Loucy (cell line): ENCODE results near the gene PPDPF.

Experiments
- H2AFZ ChIP-seq: fragments of 200-600 bp; sonication (generic); 2 replicates; pipeline ENCODE4 v1.6.0; 2016; ENCODE audit warnings: antibody characterized with exemption, mild to moderate bottlenecking, low read length, moderate library complexity
- H3F3A ChIP-seq: fragments of 200-600 bp; 2 replicates; pipeline ENCODE4 v1.6.0; 2016; ENCODE audit warnings: antibody characterized with exemption, low read depth, mild to moderate bottlenecking
- H3K27me3 ChIP-seq: fragments of 200-600 bp; sonication (generic); 2 replicates; pipeline ENCODE4 v1.6.1; 2014; ENCODE audit warnings: low read length, mild to moderate bottlenecking; ENCODE audit not compliant: insufficient read depth, poor library complexity, severe bottlenecking
- H3K36me3 ChIP-seq: fragments of 200-600 bp; sonication (generic); 2 replicates; pipeline ENCODE4 v1.6.1; 2016; ENCODE audit warnings: low read length; ENCODE audit not compliant: insufficient read depth
- H3K4me1 ChIP-seq: fragments of 200-600 bp; sonication (generic); 2 replicates; pipeline ENCODE4 v1.5.1; 2014; ENCODE audit warnings: low read length, mild to moderate bottlenecking; ENCODE audit not compliant: insufficient read depth, poor library complexity, severe bottlenecking
- H3K4me2 ChIP-seq: fragments of 200-600 bp; sonication (generic); 2 replicates; pipeline ENCODE4 v1.6.0; 2014; ENCODE audit warnings: antibody characterized with exemption, low read length, low read depth, mild to moderate bottlenecking; ENCODE audit not compliant: poor library complexity, severe bottlenecking
- H3K4me3 ChIP-seq: fragments of 200-600 bp; sonication (generic); 2 replicates; pipeline ENCODE4 v1.5.1; 2014; ENCODE audit warnings: low read length, mild to moderate bottlenecking, mixed read lengths; ENCODE audit not compliant: poor library complexity, severe bottlenecking
- H3K79me2 ChIP-seq: fragments of 200-600 bp; sonication (generic); 2 replicates; pipeline ENCODE4 v1.6.1; 2014; ENCODE audit warnings: low read length; ENCODE audit not compliant: insufficient read depth
- H3K9ac ChIP-seq: fragments of 200-600 bp; sonication (generic); 2 replicates; pipeline ENCODE4 v1.6.0; 2014; ENCODE audit warnings: mild to moderate bottlenecking, low read depth, low read length, moderate library complexity; ENCODE audit not compliant: poor library complexity, severe bottlenecking
- H3K9me2 ChIP-seq: fragments of 200-600 bp; sonication (generic); replicated peaks from 2 replicates; pipeline ENCODE4 v1.6.1; 2016; ENCODE audit warnings: low read depth, low read length, mixed read lengths
- H3K9me3 ChIP-seq: fragments of 200-600 bp; sonication (generic); 2 replicates; pipeline ENCODE4 v1.6.1; 2014; ENCODE audit warnings: mild to moderate bottlenecking, antibody characterized with exemption, low read length, low read depth; ENCODE audit not compliant: insufficient read depth
- H4K20me1 ChIP-seq: fragments of 200-600 bp; sonication (generic); 2 replicates; pipeline ENCODE4 v1.6.0; 2014; ENCODE audit warnings: antibody characterized with exemption, low read length, mild to moderate bottlenecking; ENCODE audit not compliant: insufficient read depth, poor library complexity, severe bottlenecking
- CTCF ChIP-seq: fragments of 200-600 bp; sonication (generic); conservative IDR thresholded peaks from 2 replicates; pipeline ENCODE4 v1.5.1; 2014; ENCODE audit warnings: mild to moderate bottlenecking, antibody characterized with exemption, low read length
- EZH2phosphoT487 ChIP-seq: fragments of 200-600 bp; IDR thresholded peaks from 2 replicates; pipeline ENCODE4 v1.6.1; 2018; ENCODE audit warnings: antibody characterized with exemption, mild to moderate bottlenecking, moderate library complexity, borderline replicate concordance

PPDPF gene

GRCh38 chr20:63487781-63488241, 32.8 kb upstream of the PPDPF start:
- no peaks in the 10 kb centered on the region for H3K27me3 ChIP-seq

GRCh38 chr20:63488315-63489251, 32.0 kb upstream of the PPDPF start:
- no peaks in the 10 kb centered on the region for H4K20me1 ChIP-seq
- H3K4me2 ChIP-seq, result no peak overlapping the region
- no peaks in the 10 kb centered on the region for H3K36me3 ChIP-seq
- no peaks in the 10 kb centered on the region for H3K79me2 ChIP-seq
- no peak overlapping the region for H3K4me3 ChIP-seq
- no peaks in the 10 kb centered on the region for H3F3A ChIP-seq
- H3K9ac ChIP-seq, result no peak overlapping the region
- no peaks in the 10 kb centered on the region for H3K9me2 ChIP-seq
- H3K27me3 ChIP-seq, result no peaks in the 10 kb centered on the region
- no peak overlapping the region for H2AFZ ChIP-seq
- H3K4me1 ChIP-seq, result no peaks in the 10 kb centered on the region
- TF ChIP-seq CTCF (no peak), EZH2phosphoT487 (no peak)
- no peaks in the 10 kb centered on the region for H3K9me3 ChIP-seq

More at GRCh38 chr20:63487781-63488241, 32.8 kb upstream of the PPDPF start:
- no peaks in the 10 kb centered on the region for H3F3A ChIP-seq
- no peaks in the 10 kb centered on the region for H3K79me2 ChIP-seq
- no peaks in the 10 kb centered on the region for H3K9me3 ChIP-seq
- no peaks in the 10 kb centered on the region for H3K36me3 ChIP-seq
- no peak overlapping the region for H3K4me2 ChIP-seq
- H3K4me3 ChIP-seq, result no peak overlapping the region
- no peaks in the 10 kb centered on the region for H4K20me1 ChIP-seq
- peaks cover 6% of the 10 kb centered on the region for H3K4me1 ChIP-seq
- H3K9me2 ChIP-seq, result no peaks in the 10 kb centered on the region
- TF ChIP-seq EZH2phosphoT487 (no peak), CTCF (no peak)
- H2AFZ ChIP-seq, result no peak overlapping the region
- no peak overlapping the region for H3K9ac ChIP-seq

- H3K4me2 ChIP-seq, result no peak overlapping the region
- H3K9me3 ChIP-seq, result no peaks in the 10 kb centered on the region
- H4K20me1 ChIP-seq, result no peaks in the 10 kb centered on the region
- no peak overlapping the region for H3K9ac ChIP-seq
- TF ChIP-seq CTCF (no peak), EZH2phosphoT487 (no peak)
- no peaks in the 10 kb centered on the region for H3K27me3 ChIP-seq
- H3K79me2 ChIP-seq, result no peaks in the 10 kb centered on the region
- no peaks in the 10 kb centered on the region for H3K9me2 ChIP-seq
- H3F3A ChIP-seq, result no peaks in the 10 kb centered on the region
- H2AFZ ChIP-seq, result no peak overlapping the region
- H3K4me3 ChIP-seq, result no peak overlapping the region
- H3K4me1 ChIP-seq, result no peaks in the 10 kb centered on the region
- no peaks in the 10 kb centered on the region for H3K36me3 ChIP-seq
These were observed 30.1 kb upstream of the PPDPF start for GRCh38 chr20:63490416-63490815.
